ENCODE results near the gene PARP3. TPM values are rescaled to one million over a fixed set of nuclear protein-coding genes. Genes with fewer than 3 reads are reported as not detected.

Gene PARP3
- polyA plus RNA-seq, 1 of the 3 experiments (the other 2 are of a cell fraction) = 31.1 TPM

GRCh38 chr3:51975852-51976549 is 33.8 kb downstream of the PARP3 start:
- no peaks in the 10 kb centered on the region for H3K9me3 ChIP-seq
- no peaks in the 10 kb centered on the region for H3K9me2 ChIP-seq
- CTCF ChIA-PET = interaction anchor here (0.7 to 5.1 kb wide), 7 partner anchors 7 to 167 kb away, joined by 3 to 84 read pairs (median 23); partner anchors contain the start of genes ACY1, PARP3 and RRP9
- H4K20me1 ChIP-seq (ENCODE audit: insufficient read depth) = no peaks in the 10 kb centered on the region
- H3K36me3 ChIP-seq (replicated peaks in 1 of 2; ENCODE audit: control insufficient read depth in 1 of 2, insufficient read depth in 2 of 2, low read length in 1 of 2) = peaks cover 0 to 5% of the 10 kb centered on the region in 2 experiments
- POLR2A ChIA-PET = interaction anchor here (1.5 to 3.0 kb wide), 2 partner anchors 16 to 19 kb away, joined by 5 to 20 read pairs; partner anchors contain the start of gene RPL29
- peaks cover 17% of the 10 kb centered on the region for H3F3A ChIP-seq (replicated peaks; ENCODE audit: insufficient read depth)
- H2AFZ ChIP-seq (ENCODE audit: low read depth) = 0 out of 2 replicates have a peak overlapping the region, but pooled peaks have one; percentile 95
- 59% methylated on average over 37 of the region's 46 CpGs for WGBS (ENCODE audit: low lambda C conversion rate)
- peaks cover 7 to 23% of the 10 kb centered on the region in 2 experiments for H3K4me1 ChIP-seq (ENCODE audit: control insufficient read depth in 1 of 2, insufficient read depth in 2 of 2, low read depth in 1 of 2, low read length in 1 of 2)
- H3K79me2 ChIP-seq (ENCODE audit: insufficient read depth) = peaks cover 22% of the 10 kb centered on the region
- peak overlapping the region; percentile 100 for H3K4me2 ChIP-seq
- peak overlapping the region; percentile 53 to 85 for H3K4me3 ChIP-seq (ENCODE audit: low read depth in 2 of 2, low read length in 1 of 2)
- H3K9ac ChIP-seq = no peak overlapping the region
- peak overlapping the region; percentile 30 to 90; a peak in 3 of 4 replicates for H3K27ac ChIP-seq (ENCODE audit: low read depth in 2 of 2, low read length in 1 of 2)
- H3K27me3 ChIP-seq (ENCODE audit: insufficient read depth) = no peaks in the 10 kb centered on the region
- DNase-seq = peak; percentile 89
- TF ChIP-seq NFIC (IDR thresholded peaks at IDR 0.05; ENCODE audit: borderline replicate concordance) = no peak
- peak; percentile 41 for TF ChIP-seq RAD21 (IDR thresholded peaks at IDR 0.05; ENCODE audit: low read length)
- no peak for TF ChIP-seq MAX (IDR thresholded peaks at IDR 0.05; ENCODE audit: low read depth)
- TF ChIP-seq CTCF (IDR thresholded peaks at IDR 0.05) = peak; percentile 37
- TF ChIP-seq RCOR1 (IDR thresholded peaks at IDR 0.05; ENCODE audit: low read length) = peak; percentile 69
- no peak for TF ChIP-seq RFX5 (IDR thresholded peaks at IDR 0.05; ENCODE audit: low read length)

GRCh38 chr3:51977446-51978142 is 35.4 kb downstream of the PARP3 start:
- POLR2A ChIA-PET = interaction anchor here (1.1 kb wide), 1 partner anchor 18 kb away, joined by 3 read pairs; the partner anchor contains the start of gene RPL29
- CTCF ChIA-PET = interaction anchor here (0.9 to 1.5 kb wide), 4 partner anchors 9 to 35 kb away, joined by 3 to 4 read pairs (median 4); partner anchors contain the start of gene PARP3
- peaks cover 24% of the 10 kb centered on the region for H3F3A ChIP-seq (replicated peaks; ENCODE audit: insufficient read depth)
- H3K9me2 ChIP-seq = no peaks in the 10 kb centered on the region
- no peak for TF ChIP-seq CTCF (IDR thresholded peaks at IDR 0.05)
- no peak for TF ChIP-seq POLR2AphosphoS5 (IDR thresholded peaks at IDR 0.05; ENCODE audit: low read depth, low read length)
- TF ChIP-seq PBX3 (IDR thresholded peaks at IDR 0.05) = no peak
- no peak for TF ChIP-seq RXRA (IDR thresholded peaks at IDR 0.05; ENCODE audit: borderline replicate concordance, low read depth)
- TF ChIP-seq YY1 (IDR thresholded peaks at IDR 0.05; ENCODE audit: low read depth) = no peak
- TF ChIP-seq MEF2A (IDR thresholded peaks at IDR 0.05; ENCODE audit: borderline replicate concordance, low read depth) = no peak
- no peak for TF ChIP-seq FOXM1 (IDR thresholded peaks at IDR 0.05; ENCODE audit: low read depth)
- TF ChIP-seq ELF1 (IDR thresholded peaks at IDR 0.05) = no peak
- no peak for TF ChIP-seq TCF12 (IDR thresholded peaks at IDR 0.05)
- no peak for TF ChIP-seq TAF1 (IDR thresholded peaks at IDR 0.05; ENCODE audit: borderline replicate concordance, low read depth, low read length)
- no peak for TF ChIP-seq MAX (IDR thresholded peaks at IDR 0.05; ENCODE audit: low read depth)
- no peak for TF ChIP-seq USF2 (IDR thresholded peaks at IDR 0.05; ENCODE audit: borderline replicate concordance, low read depth, low read length)
- peaks cover 7 to 24% of the 10 kb centered on the region in 2 experiments for H3K4me1 ChIP-seq (ENCODE audit: control insufficient read depth in 1 of 2, insufficient read depth in 2 of 2, low read depth in 1 of 2, low read length in 1 of 2)
- no peaks in the 10 kb centered on the region for H3K9me3 ChIP-seq
- no peak for DNase-seq
- no peaks in the 10 kb centered on the region for H4K20me1 ChIP-seq (ENCODE audit: insufficient read depth)
- H3K4me3 ChIP-seq (ENCODE audit: low read depth in 2 of 2, low read length in 1 of 2) = no peak overlapping the region
- WGBS (ENCODE audit: low lambda C conversion rate) = 98% methylated on average over 8 of the region's 9 CpGs
- H3K9ac ChIP-seq = no peak overlapping the region
- H3K27ac ChIP-seq (ENCODE audit: low read depth in 2 of 2, low read length in 1 of 2) = no peak overlapping the region; a peak in 1 of 4 replicates
- no peak overlapping the region for H3K4me2 ChIP-seq
- H2AFZ ChIP-seq (ENCODE audit: low read depth) = no peak overlapping the region
- H3K27me3 ChIP-seq (ENCODE audit: insufficient read depth) = no peaks in the 10 kb centered on the region
- peaks cover 0 to 5% of the 10 kb centered on the region in 2 experiments for H3K36me3 ChIP-seq (replicated peaks in 1 of 2; ENCODE audit: control insufficient read depth in 1 of 2, insufficient read depth in 2 of 2, low read length in 1 of 2)
- H3K79me2 ChIP-seq (ENCODE audit: insufficient read depth) = peaks cover 37% of the 10 kb centered on the region

All from SK-N-SH (cell line).